Measurements from ENCODE around the gene CDC20B.
A peak's percentile ranks its signal among the peaks of the same experiment; 100 is the strongest.
"Not testable (repeated sequence)": the region's sequence is repeated elsewhere in the genome, so short reads cannot be mapped to it uniquely, and the experiment has no call there.

The CDC20B gene

DNA sequence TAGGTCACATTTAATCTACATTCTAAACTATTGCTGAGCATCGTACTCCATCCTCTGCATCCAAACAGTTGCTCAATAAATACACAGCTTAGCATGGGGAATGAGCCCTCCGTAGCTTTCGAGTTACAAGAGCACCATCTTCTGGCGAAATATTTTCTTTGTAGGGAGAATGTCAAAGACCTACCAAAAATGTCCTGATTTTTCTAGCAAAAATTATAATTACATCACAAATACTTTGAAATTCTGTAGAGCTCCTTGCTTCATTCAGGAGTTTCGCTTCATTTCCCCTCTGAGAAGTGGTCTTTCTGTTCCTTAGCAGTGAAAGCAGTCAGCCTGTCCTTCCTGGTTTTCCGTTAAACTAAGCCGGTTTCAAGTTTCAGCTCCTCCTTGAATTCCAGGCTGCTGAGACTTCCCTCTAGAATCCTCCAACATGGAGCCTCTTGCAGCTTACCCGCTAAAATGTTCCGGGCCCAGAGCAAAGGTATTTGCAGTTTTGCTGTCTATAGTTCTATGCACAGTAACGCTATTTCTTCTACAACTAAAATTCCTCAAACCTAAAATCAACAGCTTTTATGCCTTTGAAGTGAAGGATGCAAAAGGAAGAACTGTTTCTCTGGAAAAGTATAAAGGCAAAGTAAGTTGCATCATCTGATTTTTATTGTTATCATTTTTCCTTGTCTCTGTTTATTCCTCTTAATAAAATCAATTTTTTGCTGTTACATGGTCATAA lies 13.0 kb downstream of the CDC20B start, which contains the start of gene GPX8:
Gene GPX8 (plus strand): TSS at position 409 of the 730 bp plus-strand sequence. CDS start 22 bp downstream, at position 431.
- DNase-seq: peak; percentile 63

DNA sequence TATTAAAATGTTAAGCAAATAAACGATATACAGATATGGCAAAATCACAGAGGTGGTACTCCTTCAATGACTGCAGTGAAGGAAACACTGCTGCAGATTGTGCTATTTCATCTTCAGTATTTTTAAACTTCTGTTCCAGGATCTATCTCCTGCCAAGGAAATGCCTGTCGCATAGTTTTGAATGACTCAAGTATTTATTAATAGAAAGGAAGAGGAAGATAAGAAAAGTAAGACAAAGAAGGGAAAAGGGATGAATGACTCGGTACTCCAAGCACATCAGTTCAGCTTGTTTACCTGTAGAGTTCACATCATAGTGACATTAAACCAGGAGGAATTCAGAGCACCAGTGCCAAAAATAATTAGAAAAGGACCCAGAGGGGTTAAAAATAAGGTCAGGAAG lies 18.1 kb downstream of the CDC20B start:
- DNase-seq: no peak

DNA sequence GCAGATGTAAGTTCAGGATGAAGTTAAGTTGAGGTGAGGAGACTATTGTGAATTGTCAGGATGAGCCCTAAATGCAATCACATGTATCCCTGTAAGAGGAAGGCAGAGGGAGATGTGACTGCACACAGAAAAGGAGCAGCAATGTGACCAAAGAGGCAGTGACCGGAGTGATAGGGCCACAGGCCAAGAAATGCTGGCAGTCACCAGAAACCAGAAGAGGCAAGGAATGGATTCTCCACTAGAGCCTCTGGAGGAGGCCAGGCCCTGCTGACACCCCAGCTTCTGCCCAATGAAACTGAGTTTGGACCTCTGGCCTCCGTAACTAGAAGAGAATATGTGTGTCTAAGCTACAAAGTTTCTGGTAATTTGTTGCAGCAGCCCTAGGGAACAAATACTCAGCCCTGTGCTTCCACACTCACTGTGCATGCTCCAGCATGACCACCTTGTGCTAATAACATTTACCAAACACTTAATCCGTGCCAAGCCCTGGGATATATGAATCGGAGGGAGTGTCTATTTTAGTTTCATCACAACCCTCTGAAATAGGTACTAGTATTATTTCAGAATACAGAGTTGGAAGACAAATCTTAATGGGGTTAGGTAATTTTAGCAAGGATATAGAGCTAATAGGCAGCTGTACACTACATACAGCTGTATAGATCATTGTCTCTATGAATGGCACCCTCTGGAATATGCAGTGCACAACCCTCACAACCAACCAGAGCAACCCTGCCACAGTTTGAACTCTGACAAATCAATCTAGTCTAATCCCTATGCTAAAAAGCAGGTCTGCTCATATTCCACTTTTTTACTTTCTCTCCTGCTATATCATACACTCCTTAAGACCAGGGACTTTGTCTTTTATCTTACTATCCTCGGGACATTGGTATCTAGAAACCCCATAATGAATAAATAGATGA lies 20.8 kb downstream of the CDC20B start:
- no peak for DNase-seq

DNA sequence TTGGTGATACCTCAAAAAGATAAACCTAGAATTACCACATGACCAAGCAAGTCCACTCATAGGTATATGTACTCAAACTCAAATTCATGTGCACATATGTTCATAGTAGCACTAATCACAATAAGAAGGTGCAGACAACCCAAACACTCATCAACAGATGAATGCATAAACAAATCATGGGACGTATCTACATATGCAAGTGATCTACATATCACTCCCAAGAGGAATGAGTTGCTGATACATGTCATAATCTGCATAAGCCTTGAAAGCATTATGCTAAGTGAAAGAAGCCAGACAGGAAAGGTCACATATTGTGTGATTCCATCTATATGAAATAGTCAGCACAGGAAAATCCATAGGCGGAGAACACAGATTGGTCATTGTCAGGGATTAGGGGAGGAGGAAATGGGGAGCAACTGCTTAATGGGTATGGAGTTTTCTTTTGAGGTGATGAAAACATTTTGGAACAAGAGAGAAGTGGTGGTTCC lies 23.6 kb downstream of the CDC20B start:
- DNase-seq: no peak

DNA sequence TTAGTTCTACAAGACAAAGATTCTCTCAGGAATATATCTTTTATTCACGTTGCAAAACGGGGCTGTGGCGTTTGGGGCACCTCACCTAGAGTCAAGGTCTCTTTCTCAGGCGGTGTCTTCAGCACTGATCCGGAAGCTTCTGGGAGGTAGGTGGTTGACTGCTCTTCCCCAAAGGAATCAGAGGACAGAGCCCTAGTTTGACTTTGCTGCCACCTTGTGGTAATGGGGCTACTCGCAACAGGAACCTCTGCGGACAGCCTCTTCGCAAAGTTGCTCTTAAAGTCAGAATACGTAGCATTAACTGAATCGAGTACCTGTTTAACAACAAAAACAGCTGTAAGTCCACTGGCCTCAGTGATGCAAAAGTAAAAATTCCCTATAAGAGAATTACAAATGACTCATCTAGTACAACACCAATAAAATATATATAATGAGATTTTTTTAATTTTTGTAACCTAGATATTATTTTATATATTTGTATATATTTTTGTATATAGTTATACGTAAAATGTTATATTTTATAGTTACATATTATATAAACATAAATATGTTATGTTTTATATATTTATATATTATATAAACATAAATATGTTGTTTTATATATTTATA lies 26.3 kb downstream of the CDC20B start:
- DNase-seq: peak; percentile 93

DNA sequence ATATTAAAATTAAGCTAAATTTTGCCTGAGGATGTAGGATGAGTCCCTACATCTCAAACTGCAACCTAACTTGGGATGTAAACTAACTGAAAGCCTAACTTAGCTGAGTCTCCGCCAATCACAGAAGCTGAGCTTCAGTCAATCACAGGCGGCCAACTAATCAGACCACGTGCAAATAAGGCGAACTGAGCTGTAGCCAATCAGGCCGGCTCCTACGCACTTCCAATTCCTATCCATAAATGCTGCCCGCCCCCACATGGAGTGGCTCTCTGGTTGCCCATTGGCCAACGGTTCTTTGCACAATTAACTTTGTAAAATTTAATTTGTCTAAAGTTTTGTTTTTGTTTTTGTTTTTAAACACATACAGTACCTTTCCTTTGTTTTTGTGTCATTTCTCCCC lies 26.9 kb downstream of the CDC20B start:
- DNase-seq: no peak

DNA sequence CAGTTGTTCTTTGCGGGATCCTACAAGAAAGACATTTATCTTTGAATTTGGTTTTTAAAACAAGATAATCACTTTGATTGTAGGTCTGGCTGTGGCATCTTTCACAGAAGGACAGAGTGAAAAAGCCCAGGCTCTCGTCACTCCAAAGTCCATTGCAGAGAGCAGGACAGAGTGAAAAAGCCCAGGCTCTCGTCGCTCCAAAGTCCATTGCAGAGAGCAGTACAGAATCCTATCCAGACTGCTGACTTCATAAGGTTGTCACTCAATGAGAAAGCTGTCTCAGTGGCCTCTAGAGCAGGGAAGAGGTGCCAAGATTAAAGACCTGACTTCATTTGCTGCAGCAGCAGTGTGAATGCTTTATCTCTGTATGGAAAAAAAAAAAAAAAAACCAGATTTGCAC lies 29.4 kb downstream of the CDC20B start:
- DNase-seq: no peak

DNA sequence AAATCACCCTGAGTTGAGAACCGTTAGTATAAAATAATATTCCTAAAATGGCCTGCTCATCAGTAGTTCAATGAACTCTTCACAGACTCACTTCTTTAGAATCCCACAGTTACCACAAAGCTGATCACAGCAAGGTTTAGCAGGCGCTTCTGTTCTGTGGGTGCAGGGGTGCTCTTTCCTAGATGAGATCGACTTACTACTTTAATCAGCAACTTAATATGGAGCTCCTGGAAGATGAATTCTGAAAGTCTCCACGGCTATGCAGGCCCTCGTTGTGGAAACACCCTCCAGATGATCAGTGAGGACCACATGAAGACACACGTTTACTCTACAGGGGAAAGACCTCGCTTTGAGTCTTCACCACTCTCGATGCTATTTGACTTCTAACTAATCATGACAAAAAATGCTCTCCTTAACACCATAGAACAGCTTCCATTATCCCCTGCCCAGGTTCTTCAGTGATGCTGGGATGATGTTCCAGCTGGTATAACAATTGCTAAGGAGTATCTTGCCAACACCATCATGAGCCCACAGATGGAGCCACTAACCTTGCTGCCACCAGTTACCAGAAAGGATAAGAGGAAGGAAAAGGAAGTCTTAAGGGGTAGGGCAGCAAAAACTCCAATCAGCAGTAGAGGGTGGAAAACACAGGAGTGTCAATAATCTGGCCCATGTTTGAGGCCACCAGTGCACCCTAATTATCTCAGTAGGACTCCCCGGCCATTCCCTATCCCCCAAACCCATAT lies 30.9 kb downstream of the CDC20B start:
- DNase-seq: peak; percentile 17

DNA sequence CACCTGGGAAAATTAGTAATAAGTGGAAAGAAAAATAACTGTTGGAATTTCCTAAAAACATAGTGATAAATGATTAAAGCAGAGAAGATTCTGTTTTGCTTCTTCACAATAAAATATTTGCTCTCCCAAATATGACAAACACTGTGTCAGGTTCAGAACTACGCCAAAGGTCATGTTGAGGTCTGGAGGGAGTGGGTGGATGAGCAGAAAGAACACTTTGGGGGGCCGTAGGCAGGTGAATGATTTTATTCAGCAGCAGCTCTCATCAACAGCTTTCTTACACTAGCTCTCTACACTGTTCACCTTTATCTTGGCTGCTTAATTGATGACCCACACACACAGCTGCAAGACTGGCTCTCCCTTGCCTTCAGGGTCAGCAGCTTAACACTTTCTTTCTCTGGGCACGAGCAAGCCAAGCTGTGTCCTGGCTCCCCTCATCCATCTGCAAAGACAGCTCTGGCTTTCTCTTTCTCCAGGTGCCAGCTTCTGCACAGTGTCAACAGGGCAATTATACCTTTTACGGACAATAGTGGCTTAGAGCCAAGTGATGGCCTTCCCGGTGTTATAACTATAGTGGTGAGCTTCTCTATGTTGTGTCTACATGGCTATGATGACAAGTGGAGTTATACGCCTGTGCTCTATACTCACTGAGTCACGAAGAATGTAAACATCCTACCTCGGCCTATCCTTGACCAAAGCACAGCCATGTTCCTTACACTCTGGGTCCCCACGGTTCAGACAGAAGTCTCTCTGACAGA lies 31.9 kb downstream of the CDC20B start:
- DNase-seq: no peak

DNA sequence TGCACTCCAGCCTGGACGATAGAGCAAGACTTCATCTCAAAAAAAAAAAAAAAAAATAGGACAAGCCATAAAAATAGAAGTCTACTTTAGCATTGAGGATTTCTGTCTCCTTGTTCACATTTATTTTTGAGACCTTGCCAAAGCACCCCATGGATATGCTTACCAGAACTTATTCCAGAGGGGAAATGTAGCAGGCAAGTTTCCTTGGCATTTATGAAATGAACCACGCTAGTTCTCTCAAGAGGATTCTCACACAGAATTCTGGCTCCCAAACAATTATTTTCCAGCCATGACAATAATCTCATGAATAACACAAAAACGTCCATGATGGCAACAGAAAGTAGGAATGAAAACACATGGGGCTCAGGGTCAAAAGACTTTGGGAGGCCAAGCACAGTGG lies 36.5 kb downstream of the CDC20B start:
- DNase-seq: no peak

DNA sequence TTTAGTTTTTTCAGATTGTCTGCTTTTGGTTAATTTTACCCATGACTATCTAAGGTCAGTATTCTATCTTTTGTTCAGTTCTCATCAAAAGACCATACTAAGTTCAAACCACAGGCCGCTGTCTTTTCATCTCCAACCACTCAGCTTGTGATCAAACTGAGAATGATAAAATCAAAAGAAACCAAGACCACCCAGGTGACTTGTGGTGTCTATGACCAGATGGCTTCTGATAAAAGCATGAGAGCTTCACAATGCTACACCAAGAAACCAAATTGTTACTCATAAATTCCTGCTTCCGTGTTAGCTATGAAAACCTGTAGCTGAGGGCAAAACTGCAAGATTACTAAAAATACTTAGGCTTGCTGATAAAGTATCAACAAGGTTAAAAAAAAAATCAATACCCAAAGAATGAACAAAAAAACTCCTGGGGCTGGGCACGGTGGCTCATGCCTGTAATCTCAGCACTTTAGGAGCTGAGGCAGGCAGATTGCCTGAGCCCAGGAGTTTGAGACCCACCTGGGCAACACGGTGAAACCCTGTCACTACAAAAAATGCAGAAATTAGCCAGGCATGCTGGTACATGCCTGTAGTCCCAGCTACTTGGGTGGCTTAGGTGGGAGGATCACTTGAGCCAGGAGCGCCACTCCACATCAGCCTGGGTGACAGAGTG lies 38.8 kb downstream of the CDC20B start:
- DNase-seq: peak; percentile 67

DNA sequence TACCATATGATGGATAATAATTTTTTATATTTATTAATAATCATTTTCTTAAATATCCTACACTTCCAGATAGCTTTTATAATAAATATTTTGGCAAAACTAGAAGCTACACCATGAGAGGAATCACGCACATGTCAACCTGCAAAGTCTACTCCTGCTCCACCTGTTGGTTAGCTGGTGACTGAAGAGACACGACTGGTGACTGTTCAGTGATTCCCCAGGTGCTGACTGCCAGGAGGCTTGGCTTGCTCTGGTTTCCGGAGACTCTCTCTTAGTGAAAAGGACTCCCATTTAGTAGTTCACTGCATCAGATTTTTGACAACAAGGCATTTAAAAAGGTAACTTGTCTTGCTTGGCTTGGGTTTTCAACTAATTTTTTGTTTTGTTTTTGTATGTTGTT lies 49.6 kb downstream of the CDC20B start:
- DNase-seq: no peak

DNA sequence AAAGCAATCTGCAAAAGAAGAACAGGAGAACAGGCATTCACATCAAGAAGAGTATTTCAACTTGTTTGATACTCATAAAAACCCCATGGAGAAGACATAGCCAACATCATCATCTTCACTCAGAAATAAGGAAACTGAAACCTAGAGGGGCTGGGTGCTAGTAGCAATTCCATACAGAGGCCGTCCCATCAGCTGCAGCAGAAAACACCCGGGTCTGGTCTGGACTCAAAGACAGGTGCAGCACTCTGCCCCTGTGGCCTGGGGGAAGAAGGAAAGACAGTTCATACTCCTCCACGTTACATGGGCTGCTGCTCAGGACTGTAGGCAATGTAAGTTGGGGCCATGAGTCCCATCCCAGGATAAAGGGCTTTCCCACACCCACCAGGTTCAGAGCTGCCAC lies 58.9 kb downstream of the CDC20B start:
- no peak for DNase-seq

DNA sequence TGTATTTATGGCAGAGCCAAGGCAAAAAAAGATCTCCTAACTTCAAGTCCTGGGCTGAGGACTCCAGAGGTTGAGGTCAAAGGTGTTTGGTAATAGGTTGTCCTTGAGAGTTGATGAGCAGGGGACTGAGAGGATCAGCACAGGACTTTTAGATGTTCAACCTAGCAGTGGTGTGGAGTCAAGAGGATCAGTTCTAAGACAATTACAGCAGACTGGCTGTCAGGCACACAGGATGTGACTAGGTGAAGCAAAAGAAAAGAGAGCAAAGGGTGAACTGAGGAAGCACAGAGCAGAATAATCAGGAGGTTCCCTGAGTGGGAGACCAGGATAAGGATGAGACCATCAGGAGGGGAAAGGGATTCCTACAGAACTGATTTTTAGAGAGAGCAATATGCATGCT lies 59.6 kb downstream of the CDC20B start:
- no peak for DNase-seq

DNA sequence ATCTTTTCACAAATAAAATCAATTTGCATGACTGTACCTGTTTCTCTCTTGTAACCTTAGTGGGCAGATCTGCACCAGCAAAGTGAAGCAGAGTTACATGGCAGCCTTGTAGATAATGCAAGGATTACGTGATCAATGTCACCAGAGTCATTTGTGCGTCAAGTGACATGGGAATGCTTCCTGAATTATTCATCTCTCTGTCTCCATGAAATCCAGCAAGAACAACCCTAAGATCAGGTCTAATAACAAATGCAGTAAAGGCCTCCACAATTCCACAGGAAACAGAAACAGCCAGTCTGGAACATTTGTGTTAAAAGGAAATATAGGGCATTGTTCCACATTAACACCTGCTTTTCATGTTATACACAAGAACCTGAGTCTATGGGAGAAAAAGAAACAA lies 62.8 kb downstream of the CDC20B start:
- no peak for DNase-seq

DNA sequence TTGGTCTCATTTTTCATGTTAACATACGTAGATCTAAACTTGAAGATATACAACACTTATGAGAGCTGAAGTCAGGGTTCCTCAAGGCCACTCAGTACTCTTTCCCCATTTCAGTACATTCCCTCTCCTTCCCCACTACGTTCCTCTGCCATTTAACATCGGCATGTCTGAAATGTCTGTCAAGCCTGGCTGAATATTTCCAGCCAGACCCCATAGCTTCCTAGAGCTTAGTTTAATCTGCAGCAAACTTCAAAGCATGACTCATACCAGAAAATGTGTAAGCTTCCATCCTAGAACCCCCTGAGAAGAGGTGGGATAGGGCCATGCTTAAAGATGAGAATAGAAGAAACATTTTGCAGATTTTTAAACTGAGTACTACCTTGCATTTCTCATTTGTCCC lies 64.3 kb downstream of the CDC20B start:
- DNase-seq: no peak

DNA sequence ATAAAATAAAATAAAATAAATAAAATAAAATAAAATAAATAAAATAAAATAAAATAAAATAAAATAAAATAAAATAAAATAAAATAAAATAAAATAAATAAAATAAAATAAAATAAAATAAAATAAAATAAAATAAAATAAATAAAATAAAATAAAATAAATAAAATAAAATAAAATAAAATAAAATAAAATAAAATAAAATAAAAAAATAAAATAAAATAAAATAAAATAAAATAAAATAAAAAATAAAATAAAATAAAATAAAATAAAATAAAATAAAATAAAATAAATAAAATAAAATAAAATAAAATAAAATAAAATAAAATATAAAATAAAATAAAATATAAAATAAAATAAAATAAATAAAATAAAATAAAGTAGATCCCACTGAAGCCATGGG lies 67.0 kb downstream of the CDC20B start:
- DNase-seq: not testable (repeated sequence)

DNA sequence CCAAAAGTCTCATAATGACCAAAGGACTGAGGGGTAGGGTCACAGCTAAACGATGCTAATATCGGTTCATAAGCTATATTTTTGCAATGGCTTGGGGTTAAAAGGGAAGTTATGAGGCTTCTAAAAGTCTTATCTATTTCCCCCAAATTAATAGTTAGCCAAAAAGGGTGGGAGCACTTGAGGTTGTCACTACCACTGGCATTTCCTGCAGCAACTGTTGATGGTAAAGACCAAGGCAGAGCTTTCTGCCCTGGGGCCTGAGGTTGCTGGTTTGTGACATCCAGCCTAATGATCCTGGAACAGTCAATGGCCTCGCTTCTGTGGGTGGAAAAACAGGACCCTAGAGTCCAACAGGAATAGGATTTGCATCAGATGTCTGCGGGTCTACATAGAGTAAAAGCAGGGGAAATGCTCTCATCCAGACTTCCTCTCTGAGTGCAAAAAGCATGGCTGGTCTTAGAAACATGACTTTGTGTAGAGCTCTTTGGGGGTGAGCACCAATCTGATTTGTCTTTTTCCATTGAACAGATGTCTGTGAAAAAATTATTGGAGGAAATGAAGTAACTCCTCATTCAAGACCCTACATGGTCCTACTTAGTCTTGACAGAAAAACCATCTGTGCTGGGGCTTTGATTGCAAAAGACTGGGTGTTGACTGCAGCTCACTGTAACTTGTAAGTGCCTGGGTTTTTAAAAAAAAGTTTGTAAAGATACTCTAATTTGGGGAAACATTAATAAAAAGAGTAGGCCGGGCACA lies 67.9 kb downstream of the CDC20B start:
- DNase-seq: no peak

DNA sequence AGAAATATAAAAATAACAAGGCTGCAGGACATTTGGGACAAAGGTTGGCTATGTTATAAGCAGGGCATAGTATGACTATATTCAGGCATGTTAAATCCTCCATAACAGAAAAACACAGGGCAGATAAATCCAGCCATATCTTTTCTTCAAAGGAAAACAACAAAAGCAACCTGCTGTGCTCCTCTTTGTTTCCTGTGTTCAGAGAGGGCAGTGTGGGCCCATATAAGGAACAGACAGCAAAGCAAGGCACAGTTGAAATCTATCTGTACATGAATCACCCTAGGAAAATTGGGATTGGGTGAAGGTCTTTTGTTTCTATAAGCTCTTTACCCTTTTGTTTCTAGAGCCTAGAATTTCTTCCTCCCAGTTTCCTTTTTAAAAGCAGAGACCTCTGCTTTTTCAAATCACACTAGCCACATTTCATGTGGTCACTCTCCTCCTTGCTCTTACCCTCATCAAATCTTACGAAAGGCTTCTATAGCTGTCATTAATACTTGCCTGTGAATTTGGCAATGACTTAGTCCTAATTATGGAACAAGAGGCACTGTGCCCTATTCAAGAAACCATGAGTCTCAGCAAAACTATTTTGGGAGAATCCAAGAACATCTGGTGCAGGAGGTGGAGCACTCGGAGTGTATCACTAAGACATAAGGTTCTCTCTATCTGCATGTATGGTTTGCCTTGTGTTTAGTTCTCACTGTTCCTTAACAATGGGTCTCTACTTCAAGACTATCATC lies 68.8 kb downstream of the CDC20B start:
- DNase-seq: no peak

DNA sequence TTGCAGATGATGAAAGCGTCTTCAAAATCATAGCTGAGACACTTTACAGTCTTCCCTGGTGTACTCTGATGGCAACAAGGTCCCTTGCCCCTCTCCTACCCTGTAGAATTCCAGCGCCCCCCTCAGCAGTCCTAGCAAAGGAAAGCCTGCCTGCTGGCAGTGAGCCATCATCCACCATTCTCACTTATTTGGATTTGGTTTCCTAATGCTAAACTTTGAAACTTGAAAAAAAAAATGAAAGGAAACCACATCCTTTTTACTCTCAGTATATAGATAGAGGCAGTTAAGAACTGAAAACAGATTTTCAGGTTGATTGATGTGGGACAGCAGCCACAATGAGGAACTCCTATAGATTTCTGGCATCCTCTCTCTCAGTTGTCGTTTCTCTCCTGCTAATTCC lies 70.6 kb downstream of the CDC20B start, which contains the start of gene GZMA:
Gene GZMA (plus strand): TSS at position 299 of the 400 bp plus-strand sequence. CDS start 37 bp downstream, at position 336.
- DNase-seq: peak; percentile 61

Measured in activated CD4-positive, alpha-beta T cell treated with anti-CD3 and anti-CD28 coated beads, Interleukin-2, Interleukin-6, amounts not matched to agents 100 ng/mL and 50 ng/mL, durations not matched to agents 16 hours and 8 hours (primary cell).